Measurements from ENCODE around the gene AMBRA1.

AMBRA1 gene, protein sequence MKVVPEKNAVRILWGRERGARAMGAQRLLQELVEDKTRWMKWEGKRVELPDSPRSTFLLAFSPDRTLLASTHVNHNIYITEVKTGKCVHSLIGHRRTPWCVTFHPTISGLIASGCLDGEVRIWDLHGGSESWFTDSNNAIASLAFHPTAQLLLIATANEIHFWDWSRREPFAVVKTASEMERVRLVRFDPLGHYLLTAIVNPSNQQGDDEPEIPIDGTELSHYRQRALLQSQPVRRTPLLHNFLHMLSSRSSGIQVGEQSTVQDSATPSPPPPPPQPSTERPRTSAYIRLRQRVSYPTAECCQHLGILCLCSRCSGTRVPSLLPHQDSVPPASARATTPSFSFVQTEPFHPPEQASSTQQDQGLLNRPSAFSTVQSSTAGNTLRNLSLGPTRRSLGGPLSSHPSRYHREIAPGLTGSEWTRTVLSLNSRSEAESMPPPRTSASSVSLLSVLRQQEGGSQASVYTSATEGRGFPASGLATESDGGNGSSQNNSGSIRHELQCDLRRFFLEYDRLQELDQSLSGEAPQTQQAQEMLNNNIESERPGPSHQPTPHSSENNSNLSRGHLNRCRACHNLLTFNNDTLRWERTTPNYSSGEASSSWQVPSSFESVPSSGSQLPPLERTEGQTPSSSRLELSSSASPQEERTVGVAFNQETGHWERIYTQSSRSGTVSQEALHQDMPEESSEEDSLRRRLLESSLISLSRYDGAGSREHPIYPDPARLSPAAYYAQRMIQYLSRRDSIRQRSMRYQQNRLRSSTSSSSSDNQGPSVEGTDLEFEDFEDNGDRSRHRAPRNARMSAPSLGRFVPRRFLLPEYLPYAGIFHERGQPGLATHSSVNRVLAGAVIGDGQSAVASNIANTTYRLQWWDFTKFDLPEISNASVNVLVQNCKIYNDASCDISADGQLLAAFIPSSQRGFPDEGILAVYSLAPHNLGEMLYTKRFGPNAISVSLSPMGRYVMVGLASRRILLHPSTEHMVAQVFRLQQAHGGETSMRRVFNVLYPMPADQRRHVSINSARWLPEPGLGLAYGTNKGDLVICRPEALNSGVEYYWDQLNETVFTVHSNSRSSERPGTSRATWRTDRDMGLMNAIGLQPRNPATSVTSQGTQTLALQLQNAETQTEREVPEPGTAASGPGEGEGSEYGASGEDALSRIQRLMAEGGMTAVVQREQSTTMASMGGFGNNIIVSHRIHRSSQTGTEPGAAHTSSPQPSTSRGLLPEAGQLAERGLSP (N-terminal part only)

DNA sequence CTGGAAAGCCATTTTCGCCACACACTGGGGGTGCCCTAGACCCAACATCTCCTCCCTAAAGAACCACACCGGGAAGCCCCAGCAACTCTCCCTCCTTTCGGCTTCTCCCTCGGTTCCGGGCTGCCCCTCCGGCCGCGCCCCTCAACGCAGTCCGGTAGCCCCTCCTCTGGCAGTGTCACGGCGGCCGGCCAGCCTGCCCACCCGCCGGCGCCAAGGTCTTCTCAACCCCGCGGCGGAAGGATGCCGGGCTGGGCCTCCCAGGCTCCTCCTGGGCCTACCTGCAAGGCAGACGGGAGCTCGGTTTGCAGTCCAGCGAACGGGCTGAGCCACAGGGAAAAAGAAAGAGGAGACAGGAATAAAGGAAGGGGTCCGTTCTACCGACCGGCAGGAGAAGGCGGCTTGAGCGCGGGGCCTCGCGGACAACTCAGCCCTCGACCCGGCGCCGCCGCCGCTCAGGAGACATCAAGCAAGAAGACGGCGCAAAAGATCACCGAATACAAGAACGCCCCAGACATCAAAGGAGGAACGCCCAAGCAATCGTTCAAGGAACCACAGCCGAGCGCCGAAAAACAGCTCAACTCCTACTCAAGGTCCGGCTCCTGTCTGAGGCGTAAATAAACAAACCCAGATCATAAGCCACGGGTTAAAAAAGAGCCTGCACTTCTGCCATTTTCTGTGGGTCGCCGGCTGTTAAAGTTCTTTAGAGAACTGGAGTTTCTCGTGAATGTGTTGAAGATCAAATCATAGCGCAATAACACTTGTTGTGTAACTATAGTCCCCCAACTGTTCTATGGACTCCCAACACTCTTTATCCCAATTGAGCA is at the start of gene AMBRA1:
Gene AMBRA1 (minus strand): TSS at position 474 of the 824 bp plus-strand sequence. CDS start 45,643 bp downstream, outside the sequence.
- peak; percentile 84 to 86 for DNase-seq

DNA sequence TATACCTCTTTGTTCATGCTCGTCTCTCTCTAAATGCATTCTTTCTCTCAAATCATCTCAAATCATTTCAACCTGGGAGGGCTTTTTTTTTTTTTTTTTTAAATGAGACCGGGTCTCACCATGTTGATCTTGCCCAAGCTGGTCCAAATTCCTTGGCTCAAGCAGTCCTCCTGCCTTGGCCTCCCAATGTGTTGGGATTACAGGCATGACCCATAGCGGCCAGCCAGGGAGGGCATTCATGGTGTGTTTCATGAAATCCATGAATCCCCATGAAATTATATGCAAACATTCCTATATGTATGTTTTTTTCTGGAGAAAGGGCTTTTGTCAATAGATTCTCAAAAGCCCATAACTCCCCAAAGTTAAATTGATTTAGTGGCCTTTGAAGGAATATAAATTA is 49.7 kb upstream of the AMBRA1 start:
- DNase-seq: no peak

DNA sequence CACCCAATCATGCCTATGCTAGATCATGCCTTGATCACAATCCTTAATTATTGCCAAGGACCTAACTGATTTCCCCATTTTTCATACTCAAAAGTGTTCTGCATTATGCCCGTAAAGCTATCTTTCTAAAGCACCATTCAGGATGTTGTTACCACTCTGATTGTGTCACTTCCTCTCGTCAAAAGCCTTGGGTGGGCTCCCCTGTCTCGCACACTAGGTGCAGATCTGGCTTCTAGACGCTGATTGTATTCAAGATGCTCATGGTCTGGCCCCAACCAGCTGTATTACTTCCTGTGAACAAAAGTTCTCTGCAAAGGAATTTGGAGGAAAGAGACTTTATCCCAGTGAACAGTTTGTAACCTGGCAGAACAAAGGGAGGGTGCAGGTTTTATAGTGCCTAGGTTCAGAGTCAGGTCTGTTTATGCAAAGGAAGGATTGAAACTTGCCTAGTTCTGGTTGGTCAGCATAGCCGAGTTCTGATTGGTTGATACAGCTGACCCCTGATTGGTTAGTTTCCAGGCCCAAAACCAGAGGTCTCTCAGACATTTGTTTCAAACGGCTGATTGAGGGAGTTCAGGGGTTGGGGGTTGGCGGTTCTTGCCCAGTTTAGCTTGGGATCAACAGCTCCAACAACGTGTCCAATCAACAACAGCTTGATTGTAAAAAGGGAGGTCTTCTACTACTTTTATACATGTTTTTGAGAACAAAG is 49.0 kb upstream of the AMBRA1 start:
- no peak for DNase-seq

DNA sequence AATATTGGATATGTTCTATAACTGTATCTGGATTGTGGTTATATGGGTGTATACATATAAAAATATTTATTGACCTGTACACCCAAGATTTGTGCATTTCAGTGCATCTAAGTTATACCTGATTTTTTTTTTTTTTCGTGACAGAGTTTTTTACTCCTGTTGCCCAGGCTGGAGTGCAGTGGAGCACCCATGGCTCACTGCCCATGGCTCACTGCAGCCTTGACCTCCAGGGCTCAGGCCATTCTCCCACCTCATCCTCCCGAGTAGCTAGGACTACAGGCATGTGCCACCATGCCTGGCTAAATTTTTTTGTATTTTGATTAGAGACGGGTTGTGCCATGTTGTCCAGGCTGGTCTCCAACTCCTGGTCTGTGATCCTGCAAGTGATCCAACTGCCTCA is 47.8 kb upstream of the AMBRA1 start:
- DNase-seq: no peak

DNA sequence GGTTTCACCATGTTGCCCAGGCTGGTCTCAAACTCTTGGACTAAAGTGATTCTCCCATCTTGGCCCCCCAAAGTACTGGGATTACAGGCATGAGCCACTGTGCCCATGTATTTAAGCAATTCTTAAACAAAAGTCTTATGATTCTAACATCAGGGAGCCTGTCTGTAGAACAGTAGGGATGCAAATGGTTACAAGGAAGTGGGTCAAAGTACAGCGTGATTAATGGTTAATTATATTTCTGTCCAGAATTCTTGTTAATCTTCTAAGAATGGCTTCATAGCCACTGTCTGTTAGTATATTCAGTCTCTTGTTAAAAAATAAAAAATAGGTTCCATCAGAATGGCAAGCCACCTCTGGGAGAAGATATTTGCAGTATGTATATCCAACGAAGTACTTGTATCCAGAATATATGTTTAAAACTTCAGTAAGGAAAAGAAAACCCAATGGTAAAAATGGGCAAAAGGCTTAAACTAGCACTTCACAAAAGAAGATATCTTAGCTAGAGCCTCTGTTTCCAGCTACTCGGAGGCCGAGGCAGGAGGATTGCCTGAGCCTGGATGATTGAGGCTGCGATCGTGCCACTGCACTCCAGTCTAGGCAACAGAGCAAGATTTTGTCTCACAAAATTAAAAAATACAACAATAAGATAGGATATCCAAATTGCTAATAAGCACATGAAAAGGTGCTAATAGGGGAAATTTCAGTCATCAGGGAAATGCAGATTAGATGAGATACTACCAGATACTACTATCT is 46.4 kb upstream of the AMBRA1 start:
- no peak for DNase-seq

DNA sequence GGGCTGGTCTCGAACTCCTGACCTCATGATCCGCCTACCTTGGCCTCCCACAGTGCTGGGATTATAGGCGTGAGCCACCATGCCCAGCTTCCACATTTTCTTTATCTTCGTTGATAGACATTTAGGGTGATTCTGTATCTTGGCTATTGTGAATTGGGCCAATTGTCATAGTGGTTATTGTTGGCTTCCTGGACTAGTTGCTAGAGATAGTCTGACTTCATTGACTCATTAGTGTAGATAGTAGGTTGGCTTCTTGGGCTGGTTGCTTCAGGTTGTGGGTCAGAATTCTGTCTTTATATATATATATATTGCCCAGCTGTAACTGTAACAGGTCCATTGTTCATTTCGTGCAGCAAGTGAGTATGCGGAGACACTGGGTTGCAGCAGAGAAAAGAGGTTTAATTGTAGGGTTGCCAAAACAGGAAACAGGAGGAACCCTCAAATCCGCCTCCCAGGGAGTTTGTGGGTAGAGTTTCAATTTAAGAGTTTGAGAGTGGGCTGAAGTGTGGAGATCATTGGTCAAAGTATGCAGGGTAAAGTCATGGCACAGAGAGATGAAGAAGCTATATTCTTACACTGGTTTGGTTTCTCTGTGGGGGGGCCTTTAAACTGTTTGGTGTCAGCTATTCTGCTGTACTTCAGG is 45.5 kb upstream of the AMBRA1 start:
- no peak for DNase-seq

DNA sequence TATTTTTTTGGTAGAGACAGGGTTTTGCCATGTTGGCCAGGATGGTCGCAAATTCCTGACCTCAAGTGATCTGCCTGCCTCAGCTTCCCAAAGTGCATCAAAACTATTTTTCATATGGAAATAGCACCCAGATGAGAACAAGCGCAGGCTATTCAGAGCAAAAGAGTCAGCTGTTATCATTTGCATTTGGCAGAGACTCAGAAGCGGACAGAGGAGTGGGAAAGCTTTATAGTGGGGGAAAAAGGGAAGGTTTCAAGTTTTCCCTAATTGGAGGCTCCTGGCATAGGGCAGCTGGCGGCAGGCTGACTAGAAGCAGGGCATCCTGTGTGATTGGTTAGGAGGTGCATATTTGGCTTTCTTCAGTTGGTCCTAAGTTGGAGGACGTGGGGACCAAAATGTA is 43.7 kb upstream of the AMBRA1 start:
- no peak for DNase-seq

DNA sequence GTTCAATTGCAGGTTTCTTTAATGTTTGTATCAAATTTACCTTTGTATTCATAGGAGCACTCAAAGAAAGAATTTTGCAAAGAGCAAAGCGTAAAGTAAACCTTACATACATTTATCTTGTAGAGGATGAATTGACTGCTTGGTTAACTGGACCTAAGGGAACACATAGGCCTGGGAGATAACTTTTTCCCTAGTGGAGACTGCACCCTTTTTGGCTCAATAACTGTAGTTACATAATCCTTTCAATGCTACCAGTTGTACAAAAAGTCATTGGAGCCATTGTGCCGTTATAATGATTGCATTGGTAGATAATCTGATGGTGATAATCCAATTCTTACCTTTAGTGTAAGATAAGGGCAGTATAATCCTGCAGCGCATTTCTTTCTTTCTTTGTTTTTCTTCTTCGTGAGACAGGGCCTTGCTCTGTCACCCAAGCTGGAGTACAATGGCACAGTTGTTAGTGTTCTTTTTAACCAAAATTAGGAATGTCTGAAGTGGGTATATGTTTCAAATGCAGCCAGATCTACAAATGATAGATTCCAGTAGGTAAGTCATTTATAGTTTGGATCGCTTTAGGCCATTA is 41.8 kb upstream of the AMBRA1 start:
- no peak for DNase-seq

DNA sequence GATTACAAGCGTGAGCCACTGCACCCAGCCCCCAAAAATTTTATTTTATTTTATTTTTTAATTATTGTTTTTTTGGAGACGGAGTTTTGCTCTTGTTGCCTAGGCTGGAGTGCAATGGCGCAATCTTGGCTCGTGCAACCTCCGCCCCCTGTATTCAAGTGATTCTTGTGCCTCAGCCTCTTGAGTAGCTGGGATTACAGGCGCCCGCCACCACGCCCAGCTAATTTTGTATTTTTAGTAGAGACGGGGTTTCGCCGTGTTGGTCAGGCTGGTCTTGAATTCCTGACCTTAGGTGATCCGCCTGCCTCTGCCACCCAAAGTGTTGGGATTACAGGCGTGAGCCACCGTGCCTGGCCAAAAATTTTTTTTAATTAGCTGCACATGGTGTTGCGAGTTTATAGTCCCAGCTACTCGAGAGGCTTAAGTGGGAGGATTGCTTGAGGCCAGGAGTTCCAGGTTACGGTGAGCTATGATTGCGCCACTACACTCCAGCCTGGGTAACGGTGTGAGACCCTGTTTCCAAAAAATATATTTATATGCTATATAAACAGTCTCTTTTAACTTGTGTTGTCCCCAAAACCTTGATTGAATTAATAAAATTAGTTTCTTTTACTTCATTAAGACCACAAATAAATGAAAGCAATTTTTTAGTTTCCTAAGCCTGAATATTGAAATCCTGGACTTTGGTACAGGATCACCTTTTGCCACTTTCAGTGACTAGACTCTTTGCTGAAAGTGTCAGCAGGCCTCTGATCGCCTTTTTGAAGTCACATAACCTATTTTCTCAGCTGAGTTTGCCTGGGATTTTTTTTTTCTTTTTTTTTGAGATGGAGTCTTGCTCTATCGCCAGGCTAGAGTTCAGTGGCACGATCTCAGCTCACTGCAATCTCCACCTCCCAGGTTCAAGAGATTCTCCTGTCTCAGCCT is 39.7 kb upstream of the AMBRA1 start:
- DNase-seq: no peak

DNA sequence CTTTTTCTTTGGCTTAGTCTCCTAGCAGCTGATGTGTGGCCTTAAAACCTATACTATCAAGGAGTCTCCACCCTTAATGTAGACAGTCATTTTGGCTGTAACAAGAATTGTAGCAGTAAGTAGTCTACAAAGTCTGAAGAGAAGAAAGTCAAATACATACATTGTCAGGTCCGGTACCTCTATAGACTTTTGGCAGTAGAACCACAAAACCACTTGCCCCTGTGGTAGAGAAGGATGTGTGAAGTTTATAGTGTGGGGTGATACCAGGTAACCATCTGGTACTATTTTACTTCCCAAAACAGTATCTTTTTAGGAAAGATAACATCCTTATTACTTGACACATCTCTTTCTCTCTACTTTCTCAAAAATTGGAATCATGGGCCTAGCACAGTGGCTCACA is 38.7 kb upstream of the AMBRA1 start:
- DNase-seq: no peak

DNA sequence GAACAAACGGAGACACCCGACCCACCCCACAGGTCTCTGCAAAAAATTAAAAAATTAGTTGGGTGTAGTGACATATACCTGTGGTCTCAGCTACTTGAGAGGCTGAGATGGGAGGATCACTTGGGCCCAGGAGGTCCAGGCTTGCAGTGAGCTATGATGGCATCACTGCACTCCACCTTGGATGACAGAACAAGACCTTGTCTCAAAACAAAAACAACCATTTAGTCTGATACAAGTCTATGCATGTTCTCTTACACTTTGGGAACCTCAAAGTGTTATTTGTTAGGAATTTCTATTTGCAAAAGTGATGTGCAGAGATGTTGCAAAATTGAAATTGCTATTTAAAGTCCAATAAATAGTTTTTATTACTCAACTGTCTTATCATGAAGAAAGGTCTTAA is 37.9 kb upstream of the AMBRA1 start:
- no peak for DNase-seq

DNA sequence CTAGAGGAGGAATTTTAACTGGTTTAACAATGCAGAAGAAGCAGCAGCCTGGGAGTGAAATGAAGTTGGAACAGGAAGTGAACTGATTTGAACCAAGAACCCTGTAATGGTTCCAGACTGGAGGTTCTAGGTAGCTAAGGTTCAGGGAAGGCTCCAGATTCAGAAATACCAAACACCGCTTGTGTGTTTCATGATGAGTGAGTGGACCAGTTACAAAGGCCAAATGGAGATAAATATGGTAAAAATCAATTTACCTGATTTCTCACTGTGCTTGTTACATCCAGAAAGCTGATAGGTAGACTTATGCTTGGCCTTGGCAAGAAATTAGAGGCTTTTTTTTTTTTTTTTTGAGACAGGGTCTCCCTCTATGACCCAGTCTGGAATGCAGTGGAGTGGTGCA is 36.4 kb upstream of the AMBRA1 start:
- DNase-seq: no peak

DNA sequence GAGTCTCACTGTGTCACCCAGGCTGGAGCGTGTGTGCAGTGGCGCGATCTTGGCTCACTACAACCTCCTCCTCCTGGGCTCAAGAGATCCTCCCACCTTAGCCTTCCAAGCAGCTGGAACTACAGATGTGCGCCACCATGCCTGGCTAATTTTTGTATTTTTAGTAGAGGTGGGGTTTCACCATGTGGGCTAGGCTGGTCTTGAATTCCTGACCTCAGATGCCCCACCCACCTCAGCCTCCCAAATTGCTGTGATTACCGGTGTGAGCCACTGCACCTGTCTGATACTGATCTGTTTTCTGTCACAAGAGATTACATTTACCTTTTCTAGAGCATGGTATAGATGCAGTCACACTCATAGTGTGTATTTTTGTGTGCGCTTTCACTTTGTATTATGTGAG is 35.1 kb upstream of the AMBRA1 start:
- DNase-seq: no peak

DNA sequence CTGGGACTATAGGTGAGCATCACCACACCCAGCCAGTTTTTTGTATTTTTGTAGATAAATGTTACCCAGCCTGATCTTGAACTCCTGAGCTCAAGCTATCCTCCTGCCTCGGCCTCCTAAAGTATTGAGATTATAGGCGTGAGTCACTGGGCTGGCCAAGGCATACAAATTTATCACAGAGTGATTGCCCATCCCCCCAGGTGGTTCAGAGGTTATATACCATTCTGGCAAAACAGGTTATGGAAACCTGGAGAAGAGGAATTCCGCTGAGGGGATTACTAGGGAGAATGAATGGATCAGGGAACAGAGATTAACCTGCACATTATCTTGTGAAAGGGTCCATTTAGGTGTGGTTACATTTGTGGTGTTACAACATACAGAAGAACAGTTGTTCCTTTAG is 31.6 kb upstream of the AMBRA1 start:
- DNase-seq: no peak

DNA sequence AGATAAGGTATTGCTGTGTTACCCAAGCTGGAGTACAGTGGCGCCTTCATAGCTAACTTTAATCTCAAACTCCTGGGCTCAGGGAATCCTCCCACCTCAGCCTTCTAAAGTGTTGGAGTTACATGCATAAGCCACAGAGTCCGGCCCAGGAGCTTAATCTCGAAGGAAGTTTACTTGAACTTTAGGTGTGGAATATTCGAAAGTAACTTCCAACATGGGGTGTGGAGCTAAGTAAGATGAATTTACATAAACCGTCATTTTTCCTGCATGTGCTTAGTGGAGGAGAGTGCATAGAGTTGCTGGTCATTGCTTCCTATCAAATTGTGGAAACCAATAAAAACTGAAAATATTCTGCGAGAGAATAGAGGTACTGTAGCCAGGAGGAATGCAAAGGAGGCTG is 25.0 kb upstream of the AMBRA1 start:
- no peak for DNase-seq

DNA sequence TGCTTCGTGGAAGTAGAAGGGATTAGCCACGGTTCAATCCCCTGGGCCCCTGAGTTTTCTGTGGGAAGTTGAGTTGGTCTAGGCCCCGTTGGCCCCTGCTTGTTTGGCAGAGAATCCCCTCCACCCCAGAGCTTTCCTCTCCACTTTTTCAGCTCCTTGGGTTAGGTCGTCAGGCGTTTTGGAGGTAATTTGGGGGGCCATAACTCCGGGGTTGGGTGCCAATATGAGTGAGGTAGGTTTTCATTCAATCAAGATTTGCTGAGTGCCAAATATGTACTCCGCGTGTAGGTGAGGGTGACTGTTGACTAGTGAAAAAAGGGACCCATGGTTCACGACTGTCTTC is 24.1 kb upstream of the AMBRA1 start:
- no peak for DNase-seq

DNA sequence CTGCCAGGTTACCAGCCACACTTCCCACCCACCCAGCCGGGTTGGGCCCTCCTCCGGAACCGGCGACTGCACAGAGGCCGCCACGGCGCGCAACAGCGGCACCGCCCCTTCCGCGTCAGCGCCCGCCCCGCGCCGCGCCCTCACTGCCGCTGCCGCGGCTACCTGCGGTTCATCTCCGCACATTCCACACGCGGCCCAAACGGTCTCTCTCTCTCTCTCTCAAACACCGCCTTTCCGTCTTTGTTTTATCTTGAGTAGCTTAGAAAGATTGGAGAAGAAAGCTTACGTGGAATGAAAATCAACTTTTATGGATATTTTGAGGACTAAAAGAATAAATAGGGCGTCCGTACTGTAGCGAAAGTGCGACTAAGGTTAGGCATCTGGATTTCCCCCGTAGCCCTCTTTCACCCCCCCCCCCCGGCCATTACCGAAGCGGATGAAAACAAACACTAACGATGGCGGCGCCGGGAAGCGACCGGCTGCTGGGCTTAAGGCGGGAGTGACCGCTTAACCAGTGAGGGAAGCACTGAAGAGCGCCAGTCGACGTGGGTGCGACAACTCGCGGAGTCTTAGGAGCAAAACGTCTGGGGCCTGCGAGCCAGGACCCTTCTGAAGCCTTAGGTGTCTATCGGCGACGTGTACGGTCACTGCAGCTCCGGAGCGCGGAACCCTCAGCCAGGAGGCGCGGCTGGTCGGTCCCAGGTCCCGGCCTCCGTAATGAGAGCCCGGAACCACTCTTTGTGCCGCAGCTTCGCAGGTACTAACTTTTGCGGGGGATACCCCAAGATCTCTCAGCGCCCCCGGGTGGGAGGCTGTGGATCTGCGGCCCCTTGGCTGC is 23.5 kb upstream of the AMBRA1 start, which contains the start of the genes ATG13 and HARBI1:
Gene ATG13 (plus strand): TSS at position 420 of the 838 bp plus-strand sequence. CDS start 26,739 bp downstream, outside the sequence.
Gene HARBI1 (minus strand): TSS at position 94 of the 838 bp plus-strand sequence. CDS start 990 bp downstream, outside the sequence.
- DNase-seq: peak; percentile 94
